SK-N-MC (cell line): ENCODE data around the gene NAV1.
"Not testable (repeated sequence)": the region's sequence is repeated elsewhere in the genome, so short reads cannot be mapped to it uniquely, and the experiment has no call there.

Experiments used
- DNase-seq: peaks from one replicate; pipeline ENCODE4 v3.0.0-alpha.2; 2011; ENCODE audit warnings: low read depth, low spot score
- H3K27ac ChIP-seq: fragments of 200-600 bp; sonication (generic); 2 replicates; pipeline ENCODE4 v1.5.1; 2016; ENCODE audit warnings: mixed run types
- H3K36me3 ChIP-seq: fragments of 200-600 bp; sonication (generic); 2 replicates; pipeline ENCODE4 v1.6.1; 2017; ENCODE audit warnings: antibody characterized with exemption, low read length, mixed read lengths; ENCODE audit not compliant: insufficient read depth
- H3K4me3 ChIP-seq: fragments of 200-600 bp; sonication (generic); 2 replicates; pipeline ENCODE4 v1.5.1; 2016
- H3K9ac ChIP-seq: fragments of 200-600 bp; sonication (generic); 2 replicates; pipeline ENCODE4 v1.8.0; 2017; ENCODE audit warnings: mixed run types, mixed read lengths; ENCODE audit not compliant: insufficient read length
- H3K9me3 ChIP-seq: fragments of 200-600 bp; sonication (generic); 2 replicates; pipeline ENCODE4 v1.6.1; 2017; ENCODE audit warnings: low read depth, mild to moderate bottlenecking, antibody characterized with exemption, low read length, moderate library complexity, mixed read lengths
- EZH2 ChIP-seq: fragments of 200-600 bp; sonication (generic); IDR thresholded peaks from one replicate; pipeline ENCODE4 v1.6.1; 2017; ENCODE audit warnings: antibody characterized with exemption
- FOXP2 ChIP-seq: optimal IDR thresholded peaks from 2 replicates; pipeline ENCODE3; 2011; ENCODE audit warnings: mild to moderate bottlenecking, moderate library complexity; ENCODE audit not compliant: insufficient read depth; ENCODE audit errors: extremely low read length, control extremely low read depth
- POLR2AphosphoS5 ChIP-seq: IDR thresholded peaks from 2 replicates; pipeline ENCODE4 v1.6.1; 2012; ENCODE audit warnings: mild to moderate bottlenecking, low read depth, low read length, borderline replicate concordance

The NAV1 gene

DNA sequence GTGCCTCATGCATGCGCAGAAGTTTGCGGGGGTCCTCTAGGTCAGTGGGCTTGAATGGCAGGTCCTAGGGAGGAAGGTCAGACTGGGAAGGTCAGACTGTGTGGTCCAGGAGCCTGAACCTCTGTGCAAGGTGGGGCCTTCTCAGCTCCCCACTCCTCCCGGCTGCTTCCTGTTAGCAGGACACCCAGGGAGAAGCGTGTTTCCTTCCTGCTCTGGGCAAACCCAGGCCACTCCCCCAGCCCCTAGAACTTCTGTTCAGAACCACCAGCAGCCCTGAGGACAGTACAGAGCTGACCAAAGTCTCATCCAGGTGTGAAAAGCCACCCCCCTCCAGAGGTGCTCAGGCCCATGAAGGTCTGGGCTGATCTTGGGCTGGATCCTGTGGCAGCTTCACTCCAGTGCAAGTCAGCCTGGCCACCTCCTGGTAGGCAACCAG is 29.9 kb downstream of the NAV1 start:
- DNase-seq = no peak
- Histone ChIP-seq H3K27ac (no peak overlapping the region), H3K4me3 (no peak overlapping the region), H3K9me3 (no peaks in the 10 kb centered on the region), H3K36me3 (no peaks in the 10 kb centered on the region), H3K9ac (no peak overlapping the region)
- TF ChIP-seq EZH2 (no peak), FOXP2 (no peak)

DNA sequence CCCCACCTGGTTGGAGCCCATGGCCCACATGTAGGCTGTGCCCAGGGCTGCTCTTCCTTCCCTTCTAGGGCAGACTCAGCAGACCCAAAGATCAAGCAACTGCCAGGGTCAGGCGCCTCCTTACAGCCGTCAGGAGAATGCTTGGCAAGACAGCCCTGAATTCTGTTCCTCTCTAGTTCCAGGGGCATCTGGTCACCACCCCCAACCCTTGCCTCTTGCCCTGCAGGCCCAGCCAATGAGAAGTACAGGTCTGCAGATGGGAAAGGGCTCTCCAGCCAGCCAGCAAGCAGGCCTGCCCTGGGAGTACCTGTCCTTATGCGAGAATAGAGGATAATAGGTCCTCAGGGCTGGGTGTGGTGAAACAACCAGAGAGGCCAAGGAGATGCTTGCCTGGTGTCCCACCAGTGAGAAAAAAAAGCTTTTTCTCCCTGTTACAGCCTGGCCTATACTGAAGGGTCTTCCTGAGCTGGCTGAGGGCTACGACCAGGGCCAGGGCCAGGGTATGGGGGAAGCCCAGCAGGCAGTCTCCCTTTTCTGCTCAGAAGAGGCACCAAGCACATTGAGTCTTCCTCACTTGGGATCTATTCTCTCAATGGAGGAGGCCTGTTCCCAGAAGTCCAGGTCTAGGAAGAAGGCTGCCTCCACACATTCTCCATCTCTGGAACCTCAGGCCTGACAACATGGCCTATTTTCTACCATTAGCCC is 31.4 kb downstream of the NAV1 start:
- TF ChIP-seq POLR2AphosphoS5 (no peak), FOXP2 (no peak), EZH2 (no peak)
- Histone ChIP-seq H3K27ac (no peak overlapping the region), H3K4me3 (no peak overlapping the region), H3K9ac (no peak overlapping the region), H3K9me3 (no peaks in the 10 kb centered on the region), H3K36me3 (no peaks in the 10 kb centered on the region)
- DNase-seq = no peak

DNA sequence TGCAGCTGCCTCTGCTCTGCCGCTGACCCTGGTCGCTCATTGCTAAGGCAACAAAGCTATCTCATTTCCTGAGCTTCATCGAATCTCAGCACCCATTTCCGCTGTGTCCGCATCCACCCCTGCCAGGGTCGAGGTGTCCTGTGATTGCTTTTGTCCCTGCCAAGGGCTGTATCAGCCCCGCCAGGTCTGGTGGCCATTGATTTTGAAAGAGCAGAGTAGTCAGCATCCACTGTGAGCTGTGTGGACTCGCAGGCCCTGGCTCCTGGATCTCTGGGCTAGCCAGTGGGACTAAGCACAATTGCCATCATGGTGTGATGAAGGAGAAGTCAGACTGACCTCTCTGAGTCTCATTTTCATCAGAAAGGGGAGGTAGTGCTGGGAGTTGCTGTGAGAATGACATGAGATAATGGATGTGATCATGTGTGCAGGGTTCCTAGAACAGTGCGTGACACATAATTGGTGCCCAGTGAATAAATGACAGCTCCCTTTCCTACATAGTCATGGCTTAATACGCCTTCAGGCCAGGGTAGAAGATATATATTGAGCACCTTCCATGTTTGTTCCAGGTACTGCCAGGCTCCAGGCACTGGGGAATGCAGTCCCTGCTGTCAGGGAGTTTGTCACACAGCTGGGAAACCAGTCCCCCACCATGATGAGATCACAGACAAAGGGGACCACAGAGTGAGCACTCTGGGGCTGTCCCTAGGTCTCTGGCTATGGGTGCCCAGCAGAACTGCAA is 32.1 kb downstream of the NAV1 start:
- Histone ChIP-seq H3K27ac (no peak overlapping the region), H3K4me3 (no peak overlapping the region), H3K9me3 (0 out of 2 replicates have a peak, but pooled peaks cover 2% of the 10 kb centered on the region), H3K36me3 (no peaks in the 10 kb centered on the region), H3K9ac (no peak overlapping the region)
- DNase-seq = no peak
- no peak for TF ChIP-seq POLR2AphosphoS5

DNA sequence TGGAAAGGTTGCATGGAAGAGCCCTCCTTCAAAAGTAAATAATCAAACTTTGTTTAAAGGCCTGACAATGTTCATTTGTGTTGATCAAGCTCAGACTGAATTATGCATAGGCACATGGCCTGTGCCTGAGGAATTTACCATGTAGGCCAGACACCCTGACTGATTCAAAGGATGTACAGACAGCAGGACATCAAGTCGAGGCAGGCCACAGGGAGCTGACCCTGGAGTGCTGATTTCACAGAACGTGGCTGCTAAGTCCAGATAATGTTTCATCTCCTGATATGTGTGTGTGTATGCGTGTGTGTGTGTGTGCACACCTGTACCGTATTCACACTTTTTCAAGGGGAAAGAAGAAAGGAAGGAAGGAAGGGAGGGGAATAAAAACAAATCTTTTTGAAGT is 34.1 kb downstream of the NAV1 start:
- Histone ChIP-seq H3K36me3 (no peaks in the 10 kb centered on the region), H3K9ac (no peak overlapping the region), H3K9me3 (0 out of 2 replicates have a peak, but pooled peaks cover 4% of the 10 kb centered on the region), H3K4me3 (no peak overlapping the region), H3K27ac (no peak overlapping the region)
- no peak for DNase-seq
- no peak for TF ChIP-seq FOXP2
- no peak for TF ChIP-seq EZH2
- no peak for TF ChIP-seq POLR2AphosphoS5

DNA sequence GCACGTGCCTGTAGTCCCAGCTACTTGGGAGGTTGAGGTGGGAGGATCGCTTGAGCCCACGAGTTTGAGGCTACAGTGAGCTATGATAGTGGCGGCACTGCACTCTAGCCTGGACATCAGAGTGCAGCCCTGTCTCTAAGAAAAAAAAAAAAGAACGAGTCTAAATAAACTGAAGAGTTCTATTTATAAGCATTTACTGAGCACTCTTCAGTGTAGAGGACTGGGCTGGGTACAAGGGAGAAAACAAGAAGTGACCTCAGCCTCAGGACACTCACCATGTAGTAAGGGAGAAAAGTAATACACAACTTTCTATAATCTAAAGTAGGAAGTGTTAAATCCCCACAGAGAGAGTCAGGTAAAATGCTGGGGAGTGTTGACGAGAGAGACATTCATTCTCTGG is 35.0 kb downstream of the NAV1 start:
- TF ChIP-seq FOXP2 (no peak), EZH2 (no peak), POLR2AphosphoS5 (no peak)
- Histone ChIP-seq H3K9me3 (0 out of 2 replicates have a peak, but pooled peaks cover 4% of the 10 kb centered on the region), H3K9ac (no peak overlapping the region), H3K36me3 (no peaks in the 10 kb centered on the region), H3K4me3 (no peak overlapping the region), H3K27ac (no peak overlapping the region)
- DNase-seq = no peak

DNA sequence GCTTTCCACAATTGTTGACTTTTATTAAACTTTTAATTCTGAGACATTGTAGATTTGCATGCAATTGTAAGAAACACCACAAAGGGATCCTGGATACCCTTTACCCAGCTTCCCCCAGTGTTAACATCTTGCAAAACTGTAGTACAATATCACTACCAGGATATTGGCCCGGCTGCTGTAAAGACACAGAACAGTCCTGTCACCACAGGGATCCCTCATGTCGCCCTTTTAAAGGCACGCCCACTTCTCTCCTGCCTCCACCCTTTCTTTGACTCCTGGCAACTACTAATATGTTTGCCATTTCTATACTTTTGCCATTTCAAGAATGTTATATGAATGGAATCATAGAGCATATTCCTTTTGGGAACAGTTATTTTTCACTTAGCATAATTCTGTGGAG is 37.0 kb downstream of the NAV1 start:
- 0 out of 2 replicates have a peak, but pooled peaks cover 4% of the 10 kb centered on the region for H3K9me3 ChIP-seq
- no peak overlapping the region for H3K4me3 ChIP-seq
- TF ChIP-seq EZH2 = no peak
- no peak for TF ChIP-seq FOXP2
- no peak for TF ChIP-seq POLR2AphosphoS5
- no peaks in the 10 kb centered on the region for H3K36me3 ChIP-seq
- no peak overlapping the region for H3K27ac ChIP-seq
- no peak overlapping the region for H3K9ac ChIP-seq
- DNase-seq = no peak

DNA sequence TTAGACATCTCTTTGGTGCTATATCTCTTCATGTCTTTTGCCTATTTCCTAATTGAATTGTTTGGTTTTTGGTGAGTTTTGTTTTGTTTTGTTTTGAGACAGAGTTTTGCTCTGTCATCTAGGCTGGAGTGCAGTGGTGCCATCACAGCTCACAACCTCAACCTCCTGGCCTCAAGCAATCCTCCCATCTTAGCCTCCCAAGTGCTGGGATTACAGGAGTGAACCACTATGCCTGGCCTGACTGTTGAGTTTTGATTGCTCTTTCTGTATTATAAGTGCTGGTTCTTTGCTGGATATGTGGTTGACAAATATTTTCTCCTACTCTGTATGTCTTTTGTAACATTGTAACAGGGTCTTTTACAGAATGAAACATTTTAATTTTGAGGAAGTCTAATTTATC is 38.0 kb downstream of the NAV1 start:
- Histone ChIP-seq H3K9ac (no peak overlapping the region), H3K36me3 (no peaks in the 10 kb centered on the region), H3K27ac (no peak overlapping the region), H3K9me3 (0 out of 2 replicates have a peak, but pooled peaks cover 4% of the 10 kb centered on the region), H3K4me3 (no peak overlapping the region)
- DNase-seq = no peak
- no peak for TF ChIP-seq FOXP2

DNA sequence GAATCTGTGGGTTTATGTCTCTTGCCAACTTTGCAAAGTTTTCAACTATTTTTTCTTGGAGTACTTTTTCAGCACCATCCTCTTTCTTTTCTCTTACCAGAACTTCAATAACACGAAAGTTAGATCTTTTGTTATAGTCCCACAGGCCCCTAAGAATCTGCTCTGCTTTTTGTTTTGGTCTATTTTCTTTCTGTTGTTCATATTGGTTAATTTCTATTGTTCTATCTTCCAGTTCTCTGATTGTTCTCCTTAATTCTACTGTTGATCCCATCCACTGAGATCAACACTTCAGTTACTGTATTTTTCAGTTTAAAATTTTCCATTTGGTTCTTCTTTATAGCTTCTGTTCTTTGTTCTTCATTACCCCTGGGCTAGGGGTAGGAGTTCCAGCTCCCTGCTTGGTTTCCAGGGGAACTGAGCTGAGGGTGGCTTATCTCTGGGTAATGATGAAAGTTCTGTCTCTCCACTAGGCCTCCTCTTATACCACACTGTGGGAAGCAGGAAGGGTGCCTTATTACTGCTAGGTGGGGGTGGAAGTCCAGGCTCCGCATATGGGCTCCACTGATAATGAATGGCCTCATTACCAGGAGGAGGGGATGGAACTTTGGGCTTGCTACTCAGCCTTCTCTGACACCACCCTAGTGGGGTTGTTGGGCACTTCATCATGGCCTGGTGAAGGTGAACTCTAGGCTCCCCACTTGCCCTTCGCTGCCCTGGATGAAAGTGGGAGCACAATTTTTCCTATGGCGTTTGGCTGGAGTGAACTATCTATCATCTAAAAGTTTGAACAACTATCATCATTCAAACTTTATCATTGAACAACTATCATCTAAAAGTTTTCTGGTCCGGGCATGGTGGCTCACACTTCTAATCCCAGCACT is 39.3 kb downstream of the NAV1 start:
- Histone ChIP-seq H3K27ac (no peak overlapping the region), H3K9ac (no peak overlapping the region), H3K9me3 (0 out of 2 replicates have a peak, but pooled peaks cover 4% of the 10 kb centered on the region), H3K36me3 (no peaks in the 10 kb centered on the region), H3K4me3 (no peak overlapping the region)
- TF ChIP-seq EZH2 (no peak), POLR2AphosphoS5 (no peak), FOXP2 (no peak)
- no peak for DNase-seq

DNA sequence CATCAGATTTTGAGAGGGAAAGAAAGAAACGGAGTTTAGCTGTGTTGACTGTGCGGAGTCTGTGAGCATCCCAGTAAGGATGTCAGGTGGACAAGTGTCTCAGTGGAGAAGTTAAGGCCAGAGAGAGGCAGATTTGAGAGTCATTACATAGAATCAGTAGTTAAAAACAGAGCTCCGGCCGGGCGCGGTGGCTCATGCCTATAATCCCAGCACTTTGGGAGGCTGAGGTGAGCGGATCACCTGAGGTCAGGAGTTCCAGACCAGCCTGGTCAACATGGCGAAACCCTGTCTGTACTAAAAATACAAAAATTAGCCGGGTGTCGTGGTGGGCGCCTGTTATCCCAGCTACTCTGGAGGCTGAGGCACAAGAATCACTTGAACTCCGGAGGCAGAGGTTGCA is 42.4 kb downstream of the NAV1 start:
- not testable (repeated sequence) for H3K27ac ChIP-seq, H3K9ac ChIP-seq, DNase-seq

More for the DNA sequence above, 42.4 kb downstream of the NAV1 start:
- H3K36me3 ChIP-seq, H3K4me3 ChIP-seq, H3K9me3 ChIP-seq: not testable (repeated sequence)
